NCI-H1092 treated with DMSO at 0.1 percent for 48 hours (cell line): ENCODE measurements around the gene AP5Z1.

ENCODE experiments used
- DNase-seq: peaks from one replicate; lab custom pipeline; 2025; lab: John Stamatoyannopoulos, UW

AP5Z1 gene

GRCh38 chr7:4822677-4823076 lies 47.3 kb downstream of the AP5Z1 start:
- DNase-seq, result no peak

GRCh38 chr7:4823441-4824119 lies 48.2 kb downstream of the AP5Z1 start:
- no peak for DNase-seq

- no peak for DNase-seq
These were observed 48.8 kb downstream of the AP5Z1 start for GRCh38 chr7:4824120-4824775.

- no peak for DNase-seq
These were observed 49.7 kb downstream of the AP5Z1 start for GRCh38 chr7:4825081-4825480.

GRCh38 chr7:4828720-4829383 lies 53.4 kb downstream of the AP5Z1 start:
- DNase-seq, result no peak

- DNase-seq, result peak; percentile 14
These were observed 54.8 kb downstream of the AP5Z1 start for GRCh38 chr7:4830176-4830575.

GRCh38 chr7:4831723-4832495 lies 56.5 kb downstream of the AP5Z1 start:
- no peak for DNase-seq

- no peak for DNase-seq
These were observed 57.3 kb downstream of the AP5Z1 start for GRCh38 chr7:4832711-4833110.

- DNase-seq, result no peak
These were observed 57.8 kb downstream of the AP5Z1 start for GRCh38 chr7:4833176-4833575.

- DNase-seq, result no peak
These were observed 58.5 kb downstream of the AP5Z1 start for GRCh38 chr7:4833691-4834600.

- no peak for DNase-seq
These were observed 59.4 kb downstream of the AP5Z1 start for GRCh38 chr7:4834601-4835397.

GRCh38 chr7:4835398-4836205 lies 60.2 kb downstream of the AP5Z1 start:
- no peak for DNase-seq

GRCh38 chr7:4836206-4836661 lies 60.8 kb downstream of the AP5Z1 start:
- DNase-seq, result no peak

- no peak for DNase-seq
These were observed 61.8 kb downstream of the AP5Z1 start for GRCh38 chr7:4837041-4837802.

GRCh38 chr7:4837803-4838625 lies 62.6 kb downstream of the AP5Z1 start:
- peak; percentile 32 for DNase-seq

- no peak for DNase-seq
These were observed 63.4 kb downstream of the AP5Z1 start for GRCh38 chr7:4838626-4839334.

- no peak for DNase-seq
These were observed 64.7 kb downstream of the AP5Z1 start for GRCh38 chr7:4840079-4840501.
